Ectodermal cell (in vitro differentiated cells): ENCODE data around the gene FSIP1. TPM values are rescaled to one million over a fixed set of nuclear protein-coding genes. Genes with fewer than 3 reads are reported as not detected.
"Not testable (repeated sequence)": the region's sequence is repeated elsewhere in the genome, so short reads cannot be mapped to it uniquely, and the experiment has no call there.

Source experiments
- H3K27ac ChIP-seq: 2 replicates; pipeline ENCODE4 v1.7.0; 2013; ENCODE audit warnings: mild to moderate bottlenecking, low read depth, low read length; ENCODE audit not compliant: insufficient read depth, poor library complexity, severe bottlenecking
- H3K27me3 ChIP-seq: 2 replicates; pipeline ENCODE4 v1.7.0; 2013; ENCODE audit warnings: mild to moderate bottlenecking, low read length; ENCODE audit not compliant: insufficient read depth, control insufficient read depth, poor library complexity, severe bottlenecking
- H3K36me3 ChIP-seq: one replicate; pipeline ENCODE4 v1.7.0; 2013; ENCODE audit warnings: low read length; ENCODE audit not compliant: control insufficient read depth, insufficient read depth
- H3K4me1 ChIP-seq: one replicate; pipeline ENCODE4 v1.7.0; 2013; ENCODE audit warnings: low read length; ENCODE audit not compliant: control insufficient read depth, insufficient read depth
- H3K4me3 ChIP-seq: 2 replicates; pipeline ENCODE4 v1.7.0; 2013; ENCODE audit warnings: low read depth, low read length, control low read depth; ENCODE audit not compliant: insufficient read depth
- H3K9me3 ChIP-seq: 2 replicates; pipeline ENCODE4 v1.7.0; 2013; ENCODE audit warnings: mild to moderate bottlenecking, low read length, moderate library complexity; ENCODE audit not compliant: control insufficient read depth
- WGBS, 2 experiments: methylation state at CpG; one replicate each; pipeline ENCODE4 v1.1.7; 2013; ENCODE audit warnings: missing lambda C conversion rate in 2 of 2; 5-methylcytosine and 5-hydroxymethylcytosine counted together
- polyA plus RNA-seq, 4 experiments: library from polyadenylated mRNA; stranded (reverse); fragments of 50-300 nt; gene quantifications; one replicate each; pipeline ENCODE4 v1.2.3, GENCODE V29; 2013

Gene FSIP1
- 4.5 TPM for polyA plus RNA-seq (2013, experiment 1 of 4)
- polyA plus RNA-seq (2013, experiment 2 of 4) = 3.2 TPM
- 2.4 TPM for polyA plus RNA-seq (2013, experiment 3 of 4)
- 3.4 TPM for polyA plus RNA-seq (2013, experiment 4 of 4)

DNA sequence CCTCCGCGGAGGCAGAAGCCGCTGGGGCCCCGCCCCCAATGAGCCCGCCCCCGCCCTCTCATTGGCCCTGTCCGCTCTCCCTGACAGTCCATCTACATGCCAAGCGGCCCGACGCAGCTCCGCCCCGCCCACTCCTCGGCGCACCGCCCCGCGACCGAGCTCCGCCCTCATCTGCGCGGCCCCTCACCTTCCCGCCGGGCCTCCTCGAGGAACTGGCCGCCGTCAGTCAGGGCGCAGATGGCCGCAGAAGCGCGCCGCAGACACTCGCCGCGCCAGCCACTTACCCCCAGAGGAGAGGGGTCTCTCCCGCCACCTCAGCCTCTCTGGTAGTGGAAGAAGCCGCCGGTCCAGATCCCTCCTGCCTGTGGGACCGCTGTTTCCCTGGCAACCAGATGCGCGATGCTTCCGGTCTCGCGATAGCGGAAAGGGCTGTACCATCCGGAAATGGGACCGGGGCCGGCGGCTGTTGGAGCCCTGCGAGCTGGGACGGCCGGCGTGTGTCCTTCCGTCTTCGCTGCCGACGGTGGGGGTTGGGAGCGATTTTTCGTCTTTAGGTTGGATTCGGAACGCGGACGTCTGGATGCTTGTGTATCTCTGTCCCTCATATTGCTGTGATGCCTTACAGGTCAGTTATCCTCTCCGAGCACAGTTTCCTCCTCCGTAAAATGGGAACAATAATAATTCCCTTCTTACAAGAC lies at the start of gene FSIP1:
Gene FSIP1 (minus strand): TSS at position 401 of the 698 bp plus-strand sequence. CDS start 6,317 bp downstream, outside the sequence.
- Histone ChIP-seq H3K36me3 (no peaks in the 10 kb centered on the region), H3K9me3 (no peaks in the 10 kb centered on the region), H3K4me3 (peak within 1 kb of the TSS; percentile 80), H3K27ac (peak within 1 kb of the TSS; percentile 88), H3K27me3 (no peaks in the 10 kb centered on the region), H3K4me1 (peaks cover 4% of the 10 kb centered on the region)
- WGBS, 2 experiments = 0% methylated on average over 64 of the region's 64 CpGs

- WGBS, 2 experiments = 77 to 100% methylated on average over 1 of the region's 1 CpG
- Histone ChIP-seq H3K36me3 (no peaks in the 10 kb centered on the region), H3K9me3 (no peaks in the 10 kb centered on the region), H3K4me1 (peaks cover 3% of the 10 kb centered on the region), H3K27me3 (no peaks in the 10 kb centered on the region), H3K4me3 (no peak overlapping the region), H3K27ac (no peak overlapping the region)
Measured at GRCh38 chr15:39830166-39830565, 47.5 kb upstream of the FSIP1 start.

GRCh38 chr15:39828374-39828931 lies 45.8 kb upstream of the FSIP1 start:
- WGBS, 2 experiments = 76 to 83% methylated on average over 6 of the region's 6 CpGs
- no peak overlapping the region for H3K27ac ChIP-seq
- no peak overlapping the region for H3K4me3 ChIP-seq
- no peaks in the 10 kb centered on the region for H3K27me3 ChIP-seq
- no peaks in the 10 kb centered on the region for H3K36me3 ChIP-seq
- H3K9me3 ChIP-seq = no peaks in the 10 kb centered on the region
- peaks cover 3% of the 10 kb centered on the region for H3K4me1 ChIP-seq

GRCh38 chr15:39826975-39827374 lies 44.3 kb upstream of the FSIP1 start:
- WGBS, 2 experiments = 93 to 98% methylated on average over 2 of the region's 2 CpGs
- H3K9me3 ChIP-seq = no peaks in the 10 kb centered on the region
- no peak overlapping the region for H3K27ac ChIP-seq
- no peaks in the 10 kb centered on the region for H3K27me3 ChIP-seq
- H3K4me1 ChIP-seq = peaks cover 3% of the 10 kb centered on the region
- H3K36me3 ChIP-seq = no peaks in the 10 kb centered on the region
- H3K4me3 ChIP-seq = no peak overlapping the region

DNA sequence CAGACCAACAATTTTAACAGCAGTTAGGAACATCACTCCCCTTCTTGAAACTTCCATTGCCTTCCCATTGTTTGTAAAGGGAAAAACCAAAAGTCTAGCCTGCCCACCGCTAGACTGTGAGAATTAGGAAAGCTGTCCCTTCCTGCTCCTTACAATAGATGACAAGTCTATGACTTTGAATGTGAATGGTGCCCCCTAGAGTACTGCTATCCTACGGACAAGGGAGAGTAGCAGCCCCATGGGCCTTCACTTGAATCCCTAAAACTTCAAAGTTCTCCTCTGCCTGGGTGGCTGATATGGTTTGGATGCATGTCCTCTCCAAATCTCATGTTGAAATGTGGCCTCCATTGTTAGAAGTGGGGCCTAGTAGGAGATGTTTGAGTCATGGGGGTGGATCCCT lies 41.0 kb upstream of the FSIP1 start:
- Histone ChIP-seq H3K27ac (no peak overlapping the region), H3K36me3 (no peaks in the 10 kb centered on the region), H3K4me1 (peaks cover 2% of the 10 kb centered on the region), H3K4me3 (no peak overlapping the region), H3K9me3 (no peaks in the 10 kb centered on the region), H3K27me3 (no peaks in the 10 kb centered on the region)
- 81 to 95% methylated on average over 2 of the region's 2 CpGs for WGBS, 2 experiments

- H3K36me3 ChIP-seq = no peaks in the 10 kb centered on the region
- no peaks in the 10 kb centered on the region for H3K4me1 ChIP-seq
- H3K27ac ChIP-seq = no peak overlapping the region
- H3K27me3 ChIP-seq = no peaks in the 10 kb centered on the region
- H3K9me3 ChIP-seq = no peaks in the 10 kb centered on the region
- 74 to 88% methylated on average over 3 of the region's 3 CpGs for WGBS, 2 experiments
- no peak overlapping the region for H3K4me3 ChIP-seq
Measured at GRCh38 chr15:39820050-39820602, 37.5 kb upstream of the FSIP1 start.

GRCh38 chr15:39819533-39819932 lies 36.9 kb upstream of the FSIP1 start:
- H3K36me3 ChIP-seq = no peaks in the 10 kb centered on the region
- 90 to 100% methylated on average over 2 of the region's 3 CpGs for WGBS, 2 experiments
- H3K4me1 ChIP-seq = no peaks in the 10 kb centered on the region
- H3K27ac ChIP-seq = no peak overlapping the region
- H3K27me3 ChIP-seq = no peaks in the 10 kb centered on the region
- H3K9me3 ChIP-seq = no peaks in the 10 kb centered on the region
- no peak overlapping the region for H3K4me3 ChIP-seq

DNA sequence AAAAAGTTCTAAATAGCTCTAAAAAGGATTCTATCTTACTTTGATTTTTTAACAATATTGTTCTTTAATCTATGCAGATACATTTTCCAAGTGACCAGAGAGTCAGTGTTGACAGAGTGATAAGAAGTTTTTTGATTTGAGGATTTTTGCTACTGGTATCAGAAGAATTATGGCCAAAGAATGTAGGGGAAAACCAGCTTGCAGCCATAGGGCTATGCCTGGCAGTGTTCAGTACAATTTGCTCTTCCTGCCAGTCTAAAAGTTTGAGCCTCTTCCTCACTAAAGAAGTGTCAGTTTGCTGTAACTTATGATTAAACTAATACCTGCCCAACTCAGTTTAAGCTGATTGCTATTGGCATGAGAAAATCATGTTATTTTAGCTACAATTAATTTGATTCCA lies 35.3 kb upstream of the FSIP1 start:
- H3K9me3 ChIP-seq = no peaks in the 10 kb centered on the region
- H3K27ac ChIP-seq = no peak overlapping the region
- no peaks in the 10 kb centered on the region for H3K4me1 ChIP-seq
- no peak overlapping the region for H3K4me3 ChIP-seq
- no peaks in the 10 kb centered on the region for H3K36me3 ChIP-seq
- H3K27me3 ChIP-seq = no peaks in the 10 kb centered on the region

DNA sequence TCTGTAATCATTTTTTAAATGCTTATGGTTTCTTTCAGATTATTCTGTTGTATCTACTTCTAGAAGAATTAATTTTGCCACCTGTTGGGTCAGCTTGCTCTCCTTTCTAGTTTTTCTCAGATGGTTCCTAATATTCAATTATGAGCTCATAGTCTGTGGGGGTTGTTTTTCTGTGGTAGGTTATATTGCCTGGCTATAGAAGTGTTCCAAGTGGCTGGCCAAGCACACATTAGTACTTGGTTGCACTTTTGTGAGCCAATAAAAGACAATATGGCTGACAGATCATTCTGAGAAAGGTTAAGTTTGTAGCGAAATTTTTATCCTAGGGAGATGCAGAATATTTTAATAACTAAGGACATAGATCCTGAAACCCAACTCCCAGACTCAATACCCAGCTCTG lies 31.8 kb upstream of the FSIP1 start:
- Histone ChIP-seq H3K27ac (no peak overlapping the region), H3K9me3 (no peaks in the 10 kb centered on the region), H3K27me3 (no peaks in the 10 kb centered on the region), H3K36me3 (no peaks in the 10 kb centered on the region), H3K4me3 (no peak overlapping the region), H3K4me1 (no peaks in the 10 kb centered on the region)
- 100% methylated on average over 1 of the region's 1 CpG; no CpG with 5 or more reads in 1 of the 2 experiments for WGBS, 2 experiments

DNA sequence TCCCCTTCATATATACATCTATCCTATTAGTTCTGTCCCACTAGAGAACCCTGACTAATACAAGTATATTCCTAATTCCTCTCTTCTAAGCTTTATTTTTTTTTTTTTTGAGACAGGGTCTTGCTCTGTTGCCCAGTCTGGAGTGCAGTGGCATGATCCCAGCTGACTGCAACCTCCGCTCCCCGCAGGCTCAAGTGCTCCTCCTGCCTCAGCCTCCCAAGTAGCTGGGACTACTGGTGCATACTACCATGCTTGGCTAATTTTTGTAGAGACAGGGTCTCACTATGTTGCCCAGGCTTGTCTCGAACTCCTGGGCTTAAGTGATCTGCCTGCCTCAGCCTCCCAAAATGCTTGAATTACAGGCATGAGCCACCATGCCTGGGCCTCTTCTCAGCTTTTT lies 30.0 kb upstream of the FSIP1 start:
- not testable (repeated sequence) for H3K27me3 ChIP-seq, H3K36me3 ChIP-seq, H3K4me1 ChIP-seq, H3K4me3 ChIP-seq, H3K9me3 ChIP-seq, H3K27ac ChIP-seq
- 90 to 96% methylated on average over 3 of the region's 3 CpGs for WGBS, 2 experiments
